ENCODE measurements around the gene CCDC89.

GRCh38 chr11:85643191-85643614, 42.8 kb downstream of the CCDC89 start:
- TF ChIP-seq MYC (IDR thresholded peaks at IDR 0.05; ENCODE audit: low read depth, low read length) (no peak), POLR2A (IDR thresholded peaks at IDR 0.05; ENCODE audit: low read depth, low read length) (no peak), EZH2 (IDR thresholded peaks at IDR 0.05; ENCODE audit: borderline replicate concordance, low read depth, low read length, severe bottlenecking) (no peak), CTCF (IDR thresholded peaks at IDR 0.05; ENCODE audit: extremely low read depth in 1 of 2, insufficient read depth in 1 of 2, low read depth in 1 of 2, low read length in 2 of 2) (no peak), POLR2AphosphoS5 (IDR thresholded peaks at IDR 0.05; ENCODE audit: insufficient read depth, low read depth, low read length) (no peak)

Measured in endothelial cell of umbilical vein (primary cell).